22Rv1 (cell line): Measurements from ENCODE around the gene MID2.
"Not testable (repeated sequence)": the region's sequence is repeated elsewhere in the genome, so short reads cannot be mapped to it uniquely, and the experiment has no call there.

ENCODE experiments used
- H3K27ac ChIP-seq: fragments of 450-650 bp; 2 replicates; pipeline ENCODE4 v1.5.1; 2017
- CTCF ChIP-seq: fragments of 450-650 bp; IDR thresholded peaks from 2 replicates; pipeline ENCODE4 v1.5.1; 2017; ENCODE audit warnings: mild to moderate bottlenecking
- ZFX ChIP-seq: fragments of 450-650 bp; IDR thresholded peaks from 2 replicates; pipeline ENCODE4 v1.6.1; 2017; ENCODE audit warnings: antibody characterized with exemption, borderline replicate concordance

MID2 gene

GRCh38 chrX:107805179-107805578 is 20.5 kb upstream of the MID2 start:
- TF ChIP-seq CTCF (no peak), ZFX (no peak)

GRCh38 chrX:107810053-107810452 is 15.6 kb upstream of the MID2 start:
- not testable (repeated sequence) for H3K27ac ChIP-seq

More at GRCh38 chrX:107805179-107805578, 20.5 kb upstream of the MID2 start:
- H3K27ac ChIP-seq = no peak overlapping the region

GRCh38 chrX:107818900-107819521 is 6.7 kb upstream of the MID2 start:
- TF ChIP-seq ZFX (no peak), CTCF (no peak)
- no peak overlapping the region for H3K27ac ChIP-seq

GRCh38 chrX:107823042-107823441 is 2.6 kb upstream of the MID2 start:
- TF ChIP-seq ZFX (no peak), CTCF (no peak)
- H3K27ac ChIP-seq = no peak overlapping the region

GRCh38 chrX:107823456-107823855 is 2.2 kb upstream of the MID2 start:
- TF ChIP-seq ZFX = no peak
- TF ChIP-seq CTCF = no peak
- no peak overlapping the region for H3K27ac ChIP-seq

GRCh38 chrX:107826238-107827029 is 768 bp downstream of the MID2 start:
- TF ChIP-seq ZFX (no peak), CTCF (no peak)
- peak overlapping the region; percentile 34; the same call in 1 of the 2 replicates for H3K27ac ChIP-seq

GRCh38 chrX:107827030-107827831 is 1.6 kb downstream of the MID2 start:
- H3K27ac ChIP-seq = no peak overlapping the region; the same call in 1 of the 2 replicates
- TF ChIP-seq CTCF (no peak), ZFX (no peak)
